Astrocyte (in vitro differentiated cells and primary cell): ENCODE measurements around the gene C1orf159. TPM values are rescaled to one million over a fixed set of nuclear protein-coding genes. Genes with fewer than 3 reads are reported as not detected.

Experiments used
- DNase-seq: peaks from one replicate; pipeline ENCODE4 v3.0.0-alpha.2; 2010; ENCODE audit warnings: low read depth
- FAIRE-seq: peaks from 2 replicates; lab custom pipeline; 2011; peaks lifted over from hg19 to GRCh38; lab: Jason Lieb, UNC
- H2AFZ ChIP-seq: 2 replicates; pipeline ENCODE4 v1.6.0; 2012; ENCODE audit warnings: low read depth, low read length, inconsistent platforms
- H3K27ac ChIP-seq: 2 replicates; pipeline ENCODE4 v1.5.1; 2011; ENCODE audit warnings: low read depth, low read length, inconsistent platforms
- H3K27me3 ChIP-seq: 2 replicates; pipeline ENCODE4 v1.6.0; 2011; ENCODE audit warnings: low read length, inconsistent platforms; ENCODE audit not compliant: insufficient read depth
- H3K36me3 ChIP-seq: 2 replicates; pipeline ENCODE4 v1.5.1; 2011; ENCODE audit warnings: low read length, inconsistent platforms; ENCODE audit not compliant: insufficient read depth
- H3K4me1 ChIP-seq: 2 replicates; pipeline ENCODE4 v1.5.1; 2011; ENCODE audit warnings: low read length, inconsistent platforms; ENCODE audit not compliant: insufficient read depth
- H3K4me2 ChIP-seq: 2 replicates; pipeline ENCODE4 v1.6.0; 2012; ENCODE audit warnings: low read length, inconsistent platforms
- H3K4me3 ChIP-seq: 2 replicates; pipeline ENCODE4 v1.5.1; 2011; ENCODE audit warnings: low read depth, mild to moderate bottlenecking, low read length, inconsistent platforms; ENCODE audit not compliant: insufficient read depth
- H3K79me2 ChIP-seq: 2 replicates; pipeline ENCODE4 v1.6.0; 2012; ENCODE audit warnings: mild to moderate bottlenecking, low read length, inconsistent platforms; ENCODE audit not compliant: insufficient read depth
- H3K9ac ChIP-seq: 2 replicates; pipeline ENCODE4 v1.6.0; 2012; ENCODE audit warnings: mild to moderate bottlenecking, low read length, inconsistent platforms
- H3K9me3 ChIP-seq: 2 replicates; pipeline ENCODE4 v1.5.1; 2012; ENCODE audit warnings: low read depth, mild to moderate bottlenecking, low read length, inconsistent platforms; ENCODE audit not compliant: insufficient read depth
- H4K20me1 ChIP-seq: 2 replicates; pipeline ENCODE4 v1.6.0; 2012; ENCODE audit warnings: low read length, inconsistent platforms; ENCODE audit not compliant: insufficient read depth
- H3K27ac Mint-ChIP-seq: one replicate; pipeline ENCODE4 v1.8.0; 2021; ENCODE audit warnings: mild to moderate bottlenecking, mixed read lengths; ENCODE audit not compliant: unreplicated experiment
- H3K27me3 Mint-ChIP-seq: one replicate; pipeline ENCODE4 v1.8.0; 2021; ENCODE audit warnings: low read depth, mixed read lengths; ENCODE audit not compliant: unreplicated experiment
- H3K36me3 Mint-ChIP-seq: one replicate; pipeline ENCODE4 v1.8.0; 2021; ENCODE audit warnings: low read depth, mixed read lengths; ENCODE audit not compliant: unreplicated experiment
- H3K4me1 Mint-ChIP-seq: one replicate; pipeline ENCODE4 v1.8.0; 2021; ENCODE audit warnings: low read depth, mixed read lengths; ENCODE audit not compliant: unreplicated experiment
- H3K4me3 Mint-ChIP-seq: one replicate; pipeline ENCODE4 v1.8.0; 2021; ENCODE audit warnings: mild to moderate bottlenecking, moderate library complexity, mixed read lengths; ENCODE audit not compliant: unreplicated experiment
- H3K9me3 Mint-ChIP-seq: one replicate; pipeline ENCODE4 v1.8.0; 2021; ENCODE audit warnings: mild to moderate bottlenecking, mixed read lengths; ENCODE audit not compliant: unreplicated experiment
- EZH2 ChIP-seq: IDR thresholded peaks from 2 replicates; pipeline ENCODE4 v1.6.1; 2012; ENCODE audit warnings: mild to moderate bottlenecking, low read length, inconsistent platforms; ENCODE audit not compliant: insufficient read depth
- total RNA-seq: library from RNA; stranded (reverse); gene quantifications from 2 replicates; pipeline ENCODE4 v1.2.1, GENCODE V29; 2021
- TF ChIP-seq, protein P1 (sequence below): IDR thresholded peaks from 2 replicates; pipeline ENCODE4 v1.5.1; 2011; ENCODE audit warnings: low read depth, mild to moderate bottlenecking, inconsistent platforms, low read length, moderate library complexity; ENCODE audit not compliant: insufficient read depth

C1orf159 gene
- total RNA-seq, 1 donor from 2014 or later = 13.9 TPM

DNA sequence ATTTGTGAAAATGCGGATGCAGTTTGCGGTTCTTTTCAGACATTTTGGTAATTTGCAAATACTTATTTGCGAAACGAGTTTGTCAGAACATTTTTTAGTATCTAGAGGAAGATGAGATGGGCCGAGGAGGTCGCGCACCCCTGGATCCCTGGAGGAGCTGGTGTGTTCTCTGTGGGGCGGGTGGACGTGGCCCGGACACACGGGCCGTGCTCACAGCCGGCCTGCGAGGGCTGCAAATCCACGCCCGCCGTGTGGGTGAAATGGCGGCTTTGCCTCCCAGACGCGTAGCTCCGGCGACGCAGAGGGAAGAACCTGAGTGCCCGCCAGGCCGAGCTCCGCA is 48.4 kb upstream of the C1orf159 start:
- H3K27ac Mint-ChIP-seq = no peak overlapping the region
- H3K4me3 Mint-ChIP-seq = no peak overlapping the region
- no peaks in the 10 kb centered on the region for H3K9me3 Mint-ChIP-seq
- no peak overlapping the region for H3K9ac ChIP-seq
- H3K79me2 ChIP-seq = no peaks in the 10 kb centered on the region
- H3K27me3 Mint-ChIP-seq = peaks cover 8% of the 10 kb centered on the region
- no peak for FAIRE-seq
- no peaks in the 10 kb centered on the region for H3K36me3 ChIP-seq
- no peak for DNase-seq
- peaks cover 3% of the 10 kb centered on the region for H3K27me3 ChIP-seq
- H4K20me1 ChIP-seq = no peaks in the 10 kb centered on the region
- peaks cover 2% of the 10 kb centered on the region for H3K4me1 Mint-ChIP-seq
- no peak overlapping the region for H3K4me2 ChIP-seq
- no peak overlapping the region for H3K27ac ChIP-seq
- no peaks in the 10 kb centered on the region for H3K4me1 ChIP-seq
- TF ChIP-seq, protein P1, sequence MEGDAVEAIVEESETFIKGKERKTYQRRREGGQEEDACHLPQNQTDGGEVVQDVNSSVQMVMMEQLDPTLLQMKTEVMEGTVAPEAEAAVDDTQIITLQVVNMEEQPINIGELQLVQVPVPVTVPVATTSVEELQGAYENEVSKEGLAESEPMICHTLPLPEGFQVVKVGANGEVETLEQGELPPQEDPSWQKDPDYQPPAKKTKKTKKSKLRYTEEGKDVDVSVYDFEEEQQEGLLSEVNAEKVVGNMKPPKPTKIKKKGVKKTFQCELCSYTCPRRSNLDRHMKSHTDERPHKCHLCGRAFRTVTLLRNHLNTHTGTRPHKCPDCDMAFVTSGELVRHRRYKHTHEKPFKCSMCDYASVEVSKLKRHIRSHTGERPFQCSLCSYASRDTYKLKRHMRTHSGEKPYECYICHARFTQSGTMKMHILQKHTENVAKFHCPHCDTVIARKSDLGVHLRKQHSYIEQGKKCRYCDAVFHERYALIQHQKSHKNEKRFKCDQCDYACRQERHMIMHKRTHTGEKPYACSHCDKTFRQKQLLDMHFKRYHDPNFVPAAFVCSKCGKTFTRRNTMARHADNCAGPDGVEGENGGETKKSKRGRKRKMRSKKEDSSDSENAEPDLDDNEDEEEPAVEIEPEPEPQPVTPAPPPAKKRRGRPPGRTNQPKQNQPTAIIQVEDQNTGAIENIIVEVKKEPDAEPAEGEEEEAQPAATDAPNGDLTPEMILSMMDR = no peak
- no peak for TF ChIP-seq EZH2
- no peak overlapping the region for H2AFZ ChIP-seq
- no peaks in the 10 kb centered on the region for H3K36me3 Mint-ChIP-seq
- no peak overlapping the region for H3K4me3 ChIP-seq
- no peaks in the 10 kb centered on the region for H3K9me3 ChIP-seq

DNA sequence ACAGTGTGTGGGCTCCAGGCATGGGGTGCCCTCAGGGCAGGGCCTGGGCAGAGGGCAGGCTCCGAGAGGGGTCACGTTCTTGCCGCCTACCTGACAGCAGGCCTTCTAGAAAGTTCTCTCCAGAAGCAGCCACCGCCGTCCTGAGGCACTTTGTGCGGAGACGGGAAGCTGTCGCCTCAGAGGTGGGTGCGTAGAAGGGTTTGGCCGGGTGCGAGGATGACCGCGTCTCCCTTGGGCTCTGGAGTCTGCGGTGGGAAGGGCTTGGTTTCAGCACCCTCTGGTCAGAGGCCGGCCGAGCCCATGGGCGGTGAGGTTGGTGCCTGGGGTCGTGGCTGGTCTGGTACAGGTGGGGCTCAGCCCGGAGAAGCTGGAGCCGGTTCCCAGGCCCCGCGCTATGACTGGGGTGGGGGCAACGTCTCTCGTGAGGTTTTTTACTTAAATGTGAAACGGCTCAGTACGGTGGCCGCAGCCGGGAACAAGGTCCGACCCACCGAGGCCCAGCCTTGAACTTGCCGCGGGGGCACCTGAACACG is 47.7 kb upstream of the C1orf159 start:
- no peak for FAIRE-seq
- no peak overlapping the region for H3K9ac ChIP-seq
- Mint-ChIP-seq H3K4me3 (no peak overlapping the region), H3K4me1 (peaks cover 2% of the 10 kb centered on the region), H3K36me3 (no peaks in the 10 kb centered on the region), H3K27ac (no peak overlapping the region), H3K27me3 (peaks cover 8% of the 10 kb centered on the region), H3K9me3 (no peaks in the 10 kb centered on the region)
- H3K27me3 ChIP-seq = peaks cover 3% of the 10 kb centered on the region
- no peak overlapping the region for H3K4me2 ChIP-seq
- H3K4me1 ChIP-seq = peaks cover 2% of the 10 kb centered on the region
- H3K36me3 ChIP-seq = no peaks in the 10 kb centered on the region
- TF ChIP-seq, protein P1 = no peak
- TF ChIP-seq EZH2 = no peak
- H4K20me1 ChIP-seq = no peaks in the 10 kb centered on the region
- H3K27ac ChIP-seq = no peak overlapping the region
- H2AFZ ChIP-seq = no peak overlapping the region
- no peak for DNase-seq
- H3K4me3 ChIP-seq = no peak overlapping the region
- H3K9me3 ChIP-seq = no peaks in the 10 kb centered on the region
- no peaks in the 10 kb centered on the region for H3K79me2 ChIP-seq

DNA sequence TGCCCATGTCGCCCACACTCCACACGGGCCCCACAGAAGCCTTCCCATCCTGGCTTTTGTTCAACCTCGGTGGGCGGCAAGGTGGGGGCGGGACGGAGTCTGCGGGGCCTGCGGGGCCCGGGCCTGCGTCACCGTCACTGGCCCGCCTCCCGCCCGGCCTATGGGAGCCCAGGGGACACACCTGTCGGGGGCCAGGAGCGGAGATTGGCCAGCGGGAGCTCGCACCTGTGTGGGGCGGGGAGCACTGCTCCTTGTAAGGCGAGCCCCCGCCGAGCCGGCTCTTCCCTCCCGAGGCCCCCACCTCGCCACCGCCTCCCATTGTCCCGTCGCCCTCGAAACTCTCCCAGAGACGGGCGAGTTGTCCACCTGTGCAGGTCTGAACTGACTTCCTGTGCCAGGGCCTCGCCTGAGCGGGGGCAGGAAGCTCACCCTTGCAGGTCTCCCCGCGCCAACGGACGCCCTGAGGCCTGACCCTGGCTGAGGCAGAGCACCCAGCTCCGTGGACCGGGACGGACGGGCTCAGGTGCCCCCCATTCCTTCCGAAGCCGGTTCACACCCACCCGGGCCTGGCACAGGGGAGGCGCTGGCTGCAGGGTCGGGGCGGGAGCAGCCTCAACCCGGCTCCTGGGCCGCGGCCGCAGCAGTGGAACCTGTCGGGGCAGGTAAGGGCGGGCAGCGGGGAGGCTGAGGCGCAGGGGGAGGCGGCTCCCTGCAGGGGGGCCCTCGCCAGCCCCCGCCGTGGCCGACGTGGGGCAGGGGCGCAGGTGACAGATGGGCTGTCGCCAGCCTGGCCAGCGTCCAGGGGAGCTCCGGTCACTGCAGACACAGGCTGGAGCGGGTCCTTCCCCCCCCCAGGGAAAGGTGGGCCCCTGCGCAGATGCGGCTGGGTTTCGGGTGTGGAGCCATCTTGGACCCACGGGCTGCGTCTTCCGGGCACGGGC is 47.0 kb upstream of the C1orf159 start:
- H3K9me3 ChIP-seq = no peaks in the 10 kb centered on the region
- no peak overlapping the region for H3K4me3 Mint-ChIP-seq
- no peak for DNase-seq

More for the DNA sequence above, 47.0 kb upstream of the C1orf159 start:
- Mint-ChIP-seq H3K9me3 (no peaks in the 10 kb centered on the region), H3K4me1 (peaks cover 2% of the 10 kb centered on the region), H3K27ac (no peak overlapping the region), H3K27me3 (peaks cover 8% of the 10 kb centered on the region), H3K36me3 (no peaks in the 10 kb centered on the region)
- peaks cover 9% of the 10 kb centered on the region for H3K4me1 ChIP-seq
- no peak overlapping the region for H2AFZ ChIP-seq
- H3K36me3 ChIP-seq = no peaks in the 10 kb centered on the region
- H3K27me3 ChIP-seq = peaks cover 3% of the 10 kb centered on the region
- TF ChIP-seq, protein P1 = no peak
- no peak for TF ChIP-seq EZH2
- H3K9ac ChIP-seq = no peak overlapping the region
- no peaks in the 10 kb centered on the region for H3K79me2 ChIP-seq
- H3K4me3 ChIP-seq = no peak overlapping the region
- no peaks in the 10 kb centered on the region for H4K20me1 ChIP-seq
- FAIRE-seq = no peak
- no peak overlapping the region for H3K27ac ChIP-seq
- H3K4me2 ChIP-seq = no peak overlapping the region
